ENCODE results near the gene HEG1. TPM values are rescaled to one million over a fixed set of nuclear protein-coding genes. Genes with fewer than 3 reads are reported as not detected.

Gene HEG1
- total and polyA plus RNA-seq, 2 of the 4 experiments (the other 2 are of a cell fraction), result 25.6 to 43.4 TPM

DNA sequence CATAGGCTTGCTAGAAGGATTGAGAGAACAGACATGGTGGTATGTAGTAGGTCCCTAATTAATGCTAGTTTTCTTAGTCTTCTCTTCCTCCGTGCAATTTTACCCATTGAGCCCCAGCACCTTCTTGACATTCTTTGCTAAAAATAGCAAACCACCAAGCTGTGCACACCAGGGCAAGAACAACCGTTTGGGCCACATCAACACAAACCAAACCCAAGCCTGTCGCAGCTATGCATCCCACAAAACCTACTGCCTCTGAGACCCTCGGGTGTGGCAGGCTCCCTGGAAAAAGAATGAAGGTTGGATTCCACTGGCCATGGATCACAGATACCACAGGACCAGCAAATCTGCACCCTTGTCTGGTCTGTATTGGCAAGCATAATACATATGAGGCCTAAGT lies 27.1 kb downstream of the HEG1 start:
- no peak overlapping the region for H3K9ac ChIP-seq (ENCODE audit: low read depth, low read length)
- no peak overlapping the region for H4K5ac ChIP-seq (ENCODE audit: low read depth, low read length)
- no peak overlapping the region for H3K4me2 ChIP-seq (ENCODE audit: low read depth, low read length)

More for the DNA sequence above, 27.1 kb downstream of the HEG1 start:
- no peak overlapping the region for H2AK5ac ChIP-seq (ENCODE audit: low read depth, low read length)
- H3K4me1 ChIP-seq (ENCODE audit: control insufficient read depth, insufficient read depth, low read length), result peaks cover 11% of the 10 kb centered on the region
- no peak for ATAC-seq (ENCODE audit: low read depth)
- peaks cover 39% of the 10 kb centered on the region for H3K9me1 ChIP-seq (ENCODE audit: insufficient read depth, low read length)
- no peak for DNase-seq
- H2AFZ ChIP-seq (replicated peaks; ENCODE audit: low read length, poor library complexity), result no peak overlapping the region
- no peaks in the 10 kb centered on the region for H3K9me3 ChIP-seq (ENCODE audit: control insufficient read depth, insufficient read depth, low read length)
- no peak overlapping the region for H3K23ac ChIP-seq (ENCODE audit: low read depth, low read length)
- no peak overlapping the region for H4K8ac ChIP-seq (ENCODE audit: low read depth in 2 of 2, low read length in 2 of 2)
- 0 out of 2 replicates have a peak overlapping the region, but pooled peaks have one; percentile 30 for H3K14ac ChIP-seq (replicated peaks; ENCODE audit: low read depth, low read length)
- no peak overlapping the region for H3K4ac ChIP-seq (ENCODE audit: low read depth, low read length)
- H2BK15ac ChIP-seq (ENCODE audit: low read depth, low read length), result no peak overlapping the region
- H3K36me3 ChIP-seq (ENCODE audit: control insufficient read depth, insufficient read depth, low read length), result peaks cover 47% of the 10 kb centered on the region
- intact Hi-C loops (cut with micrococcal nuclease) (no loop called here), in situ Hi-C loops (cut with MboI; ENCODE audit: low sequenced_read_pairs) (no loop called here), dilution Hi-C loops (cut with HindIII; ENCODE audit: low sequenced_read_pairs, unreplicated experiment) (no loop called here)
- H2AK9ac ChIP-seq (replicated peaks; ENCODE audit: low read depth, low read length, poor library complexity), result no peak overlapping the region
- no peak overlapping the region for H3K18ac ChIP-seq (ENCODE audit: low read depth, low read length)
- peaks cover 67% of the 10 kb centered on the region for H4K20me1 ChIP-seq (ENCODE audit: insufficient read depth, low read length)
- no peak overlapping the region for H3K27ac ChIP-seq (ENCODE audit: insufficient read depth, low read length)
- TF ChIP-seq RCOR1 (IDR thresholded peaks at IDR 0.05; ENCODE audit: insufficient replicate concordance, low read length), result no peak
- TF ChIP-seq, protein P1, sequence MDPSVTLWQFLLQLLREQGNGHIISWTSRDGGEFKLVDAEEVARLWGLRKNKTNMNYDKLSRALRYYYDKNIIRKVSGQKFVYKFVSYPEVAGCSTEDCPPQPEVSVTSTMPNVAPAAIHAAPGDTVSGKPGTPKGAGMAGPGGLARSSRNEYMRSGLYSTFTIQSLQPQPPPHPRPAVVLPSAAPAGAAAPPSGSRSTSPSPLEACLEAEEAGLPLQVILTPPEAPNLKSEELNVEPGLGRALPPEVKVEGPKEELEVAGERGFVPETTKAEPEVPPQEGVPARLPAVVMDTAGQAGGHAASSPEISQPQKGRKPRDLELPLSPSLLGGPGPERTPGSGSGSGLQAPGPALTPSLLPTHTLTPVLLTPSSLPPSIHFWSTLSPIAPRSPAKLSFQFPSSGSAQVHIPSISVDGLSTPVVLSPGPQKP (IDR thresholded peaks at IDR 0.05; ENCODE audit: borderline replicate concordance, low read depth, low read length), result no peak
- no peak for TF ChIP-seq RFX5 (IDR thresholded peaks at IDR 0.05; ENCODE audit: low read depth, low read length)
- TF ChIP-seq, protein P2, sequence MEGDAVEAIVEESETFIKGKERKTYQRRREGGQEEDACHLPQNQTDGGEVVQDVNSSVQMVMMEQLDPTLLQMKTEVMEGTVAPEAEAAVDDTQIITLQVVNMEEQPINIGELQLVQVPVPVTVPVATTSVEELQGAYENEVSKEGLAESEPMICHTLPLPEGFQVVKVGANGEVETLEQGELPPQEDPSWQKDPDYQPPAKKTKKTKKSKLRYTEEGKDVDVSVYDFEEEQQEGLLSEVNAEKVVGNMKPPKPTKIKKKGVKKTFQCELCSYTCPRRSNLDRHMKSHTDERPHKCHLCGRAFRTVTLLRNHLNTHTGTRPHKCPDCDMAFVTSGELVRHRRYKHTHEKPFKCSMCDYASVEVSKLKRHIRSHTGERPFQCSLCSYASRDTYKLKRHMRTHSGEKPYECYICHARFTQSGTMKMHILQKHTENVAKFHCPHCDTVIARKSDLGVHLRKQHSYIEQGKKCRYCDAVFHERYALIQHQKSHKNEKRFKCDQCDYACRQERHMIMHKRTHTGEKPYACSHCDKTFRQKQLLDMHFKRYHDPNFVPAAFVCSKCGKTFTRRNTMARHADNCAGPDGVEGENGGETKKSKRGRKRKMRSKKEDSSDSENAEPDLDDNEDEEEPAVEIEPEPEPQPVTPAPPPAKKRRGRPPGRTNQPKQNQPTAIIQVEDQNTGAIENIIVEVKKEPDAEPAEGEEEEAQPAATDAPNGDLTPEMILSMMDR (conservative IDR thresholded peaks at IDR 0.05; ENCODE audit: low read depth, low read length), result no peak
- no peak for TF ChIP-seq BHLHE40 (IDR thresholded peaks at IDR 0.05; ENCODE audit: low read depth, low read length)
- no peak for TF ChIP-seq MAZ (IDR thresholded peaks at IDR 0.05; ENCODE audit: borderline replicate concordance, low read depth, low read length)
- TF ChIP-seq MAFK (IDR thresholded peaks at IDR 0.05; ENCODE audit: low read depth, low read length), result no peak
- no peak for TF ChIP-seq NFE2L2 (IDR thresholded peaks at IDR 0.05; ENCODE audit: low read depth, low read length)
- no peak for TF ChIP-seq FOS (IDR thresholded peaks at IDR 0.05; ENCODE audit: low read depth, low read length)
- TF ChIP-seq MXI1 (IDR thresholded peaks at IDR 0.05; ENCODE audit: borderline replicate concordance, low read depth, low read length), result no peak
- no peak for TF ChIP-seq SMC3 (IDR thresholded peaks at IDR 0.05; ENCODE audit: low read depth, low read length)
- TF ChIP-seq POLR2A (IDR thresholded peaks at IDR 0.05; ENCODE audit: low read depth, low read length), result no peak
- TF ChIP-seq, protein P3, sequence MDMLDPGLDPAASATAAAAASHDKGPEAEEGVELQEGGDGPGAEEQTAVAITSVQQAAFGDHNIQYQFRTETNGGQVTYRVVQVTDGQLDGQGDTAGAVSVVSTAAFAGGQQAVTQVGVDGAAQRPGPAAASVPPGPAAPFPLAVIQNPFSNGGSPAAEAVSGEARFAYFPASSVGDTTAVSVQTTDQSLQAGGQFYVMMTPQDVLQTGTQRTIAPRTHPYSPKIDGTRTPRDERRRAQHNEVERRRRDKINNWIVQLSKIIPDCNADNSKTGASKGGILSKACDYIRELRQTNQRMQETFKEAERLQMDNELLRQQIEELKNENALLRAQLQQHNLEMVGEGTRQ (IDR thresholded peaks at IDR 0.05; ENCODE audit: low read depth, low read length), result no peak
- no peak for TF ChIP-seq CHD1 (IDR thresholded peaks at IDR 0.05; ENCODE audit: low read depth, low read length)
- no peak for TF ChIP-seq RAD21 (IDR thresholded peaks at IDR 0.05; ENCODE audit: low read length)
- no peak for TF ChIP-seq CEBPB (IDR thresholded peaks at IDR 0.05; ENCODE audit: low read depth, low read length)
- no peak overlapping the region for H2BK120ac ChIP-seq (ENCODE audit: low read depth, low read length)
- H3K56ac ChIP-seq (ENCODE audit: extremely low read depth, insufficient read depth, low read length), result no peak overlapping the region
- H3K79me1 ChIP-seq (ENCODE audit: low read depth in 1 of 2, low read length in 2 of 2), result peaks cover 71 to 87% of the 10 kb centered on the region in 2 experiments
- no peak overlapping the region for H2BK20ac ChIP-seq (ENCODE audit: low read depth, low read length)
- no TSS peak for BruUV-seq (replicated peaks)
- CTCF ChIA-PET, result no interaction called here
- H4K91ac ChIP-seq (ENCODE audit: insufficient read depth, low read depth, low read length), result no peak overlapping the region
- no peak overlapping the region for H2BK5ac ChIP-seq (ENCODE audit: low read depth, low read length, poor library complexity, severe bottlenecking)
- POLR2A ChIA-PET (ENCODE audit: unreplicated experiment), result no interaction called here
- no CpG with 5 or more reads among the region's 4 CpGs for WGBS, 2 experiments (ENCODE audit: extremely low coverage in 2 of 2, insufficient read length in 1 of 2)
- no peak overlapping the region for H3K4me3 ChIP-seq (ENCODE audit: insufficient read depth, low read depth, low read length)
- H3K27me3 ChIP-seq (ENCODE audit: control insufficient read depth, insufficient read depth, low read length), result no peaks in the 10 kb centered on the region
